ENCODE results near the gene RNMT.

DNA sequence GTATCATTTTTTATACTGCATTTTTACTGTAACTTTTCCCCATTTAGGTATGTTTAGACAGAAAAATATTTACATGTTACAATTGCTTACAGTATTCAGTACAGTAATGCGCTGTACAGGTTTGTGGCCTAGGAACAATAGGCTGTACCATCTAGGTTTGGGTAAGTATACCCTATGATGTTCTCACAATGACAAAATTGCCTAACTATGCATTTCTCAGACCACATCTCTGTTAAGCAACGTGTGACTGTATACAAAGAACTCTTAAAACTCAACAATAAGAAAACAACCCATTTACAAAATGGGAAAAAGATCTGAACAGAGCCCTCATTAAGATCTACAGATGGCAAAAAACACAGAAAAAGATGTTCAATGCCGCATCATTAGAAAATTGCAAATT, 29.5 kb upstream of the RNMT start:
- TF ChIP-seq, protein P1, sequence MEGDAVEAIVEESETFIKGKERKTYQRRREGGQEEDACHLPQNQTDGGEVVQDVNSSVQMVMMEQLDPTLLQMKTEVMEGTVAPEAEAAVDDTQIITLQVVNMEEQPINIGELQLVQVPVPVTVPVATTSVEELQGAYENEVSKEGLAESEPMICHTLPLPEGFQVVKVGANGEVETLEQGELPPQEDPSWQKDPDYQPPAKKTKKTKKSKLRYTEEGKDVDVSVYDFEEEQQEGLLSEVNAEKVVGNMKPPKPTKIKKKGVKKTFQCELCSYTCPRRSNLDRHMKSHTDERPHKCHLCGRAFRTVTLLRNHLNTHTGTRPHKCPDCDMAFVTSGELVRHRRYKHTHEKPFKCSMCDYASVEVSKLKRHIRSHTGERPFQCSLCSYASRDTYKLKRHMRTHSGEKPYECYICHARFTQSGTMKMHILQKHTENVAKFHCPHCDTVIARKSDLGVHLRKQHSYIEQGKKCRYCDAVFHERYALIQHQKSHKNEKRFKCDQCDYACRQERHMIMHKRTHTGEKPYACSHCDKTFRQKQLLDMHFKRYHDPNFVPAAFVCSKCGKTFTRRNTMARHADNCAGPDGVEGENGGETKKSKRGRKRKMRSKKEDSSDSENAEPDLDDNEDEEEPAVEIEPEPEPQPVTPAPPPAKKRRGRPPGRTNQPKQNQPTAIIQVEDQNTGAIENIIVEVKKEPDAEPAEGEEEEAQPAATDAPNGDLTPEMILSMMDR (IDR thresholded peaks at IDR 0.05; ENCODE audit: insufficient read depth, low read depth, low read length) = no peak
- no peak for TF ChIP-seq EZH2 (IDR thresholded peaks at IDR 0.05; ENCODE audit: insufficient read depth, low read length)

Measured in astrocyte (in vitro differentiated cells and primary cell).